Measurements from ENCODE around the gene ELMO3. TPM values are rescaled to one million over a fixed set of nuclear protein-coding genes. Genes with fewer than 3 reads are reported as not detected.
A peak's percentile ranks its signal among the peaks of the same experiment; 100 is the strongest.

The ELMO3 gene
- total RNA-seq, 1 experiment from 2014 or later, result 2.0 TPM

- BruUV-seq (replicated peaks), result no TSS peak
- ChIA-PET CTCF (no interaction called here), POLR2A (no interaction called here)
- Histone ChIP-seq H3K4me1 (ENCODE audit: control insufficient read depth, insufficient read depth, low read length) (peaks cover 12% of the 10 kb centered on the region), H3K9me3 (ENCODE audit: control insufficient read depth, insufficient read depth, low read depth, low read length) (no peaks in the 10 kb centered on the region), H3K27me3 (ENCODE audit: control insufficient read depth, insufficient read depth, low read length) (no peaks in the 10 kb centered on the region), H3K27ac (ENCODE audit: low read length) (no peak overlapping the region), H3K36me3 (ENCODE audit: control insufficient read depth, insufficient read depth, low read length) (no peaks in the 10 kb centered on the region; the same call in 1 of the 2 replicates), H3K4me3 (ENCODE audit: low read depth in 2 of 2, low read length in 2 of 2) (peak overlapping the region; percentile 64 to 73)
- in situ Hi-C loops (cut with HindIII; ENCODE audit: low pct_unique_long_range_greater_than_20kb, low sequenced_read_pairs) (no loop called here), intact Hi-C loops (cut with micrococcal nuclease; ENCODE audit: unreplicated experiment) (no loop called here)
- no peak for TF ChIP-seq POLR2AphosphoS5 (IDR thresholded peaks at IDR 0.05; ENCODE audit: low read depth, low read length)
- TF ChIP-seq SIN3A (IDR thresholded peaks at IDR 0.05; ENCODE audit: borderline replicate concordance, insufficient read depth, low read depth, low read length), result no peak
- TF ChIP-seq REST (IDR thresholded peaks at IDR 0.05; ENCODE audit: insufficient read depth in 1 of 2, low read depth in 2 of 2, low read length in 1 of 2), result no peak
- TF ChIP-seq, protein P1, sequence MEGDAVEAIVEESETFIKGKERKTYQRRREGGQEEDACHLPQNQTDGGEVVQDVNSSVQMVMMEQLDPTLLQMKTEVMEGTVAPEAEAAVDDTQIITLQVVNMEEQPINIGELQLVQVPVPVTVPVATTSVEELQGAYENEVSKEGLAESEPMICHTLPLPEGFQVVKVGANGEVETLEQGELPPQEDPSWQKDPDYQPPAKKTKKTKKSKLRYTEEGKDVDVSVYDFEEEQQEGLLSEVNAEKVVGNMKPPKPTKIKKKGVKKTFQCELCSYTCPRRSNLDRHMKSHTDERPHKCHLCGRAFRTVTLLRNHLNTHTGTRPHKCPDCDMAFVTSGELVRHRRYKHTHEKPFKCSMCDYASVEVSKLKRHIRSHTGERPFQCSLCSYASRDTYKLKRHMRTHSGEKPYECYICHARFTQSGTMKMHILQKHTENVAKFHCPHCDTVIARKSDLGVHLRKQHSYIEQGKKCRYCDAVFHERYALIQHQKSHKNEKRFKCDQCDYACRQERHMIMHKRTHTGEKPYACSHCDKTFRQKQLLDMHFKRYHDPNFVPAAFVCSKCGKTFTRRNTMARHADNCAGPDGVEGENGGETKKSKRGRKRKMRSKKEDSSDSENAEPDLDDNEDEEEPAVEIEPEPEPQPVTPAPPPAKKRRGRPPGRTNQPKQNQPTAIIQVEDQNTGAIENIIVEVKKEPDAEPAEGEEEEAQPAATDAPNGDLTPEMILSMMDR (IDR thresholded peaks at IDR 0.05), result no peak
- no peak for TF ChIP-seq TCF7L2 (IDR thresholded peaks at IDR 0.05; ENCODE audit: low read depth, low read length)
- ATAC-seq (no peak), DNase-seq (ENCODE audit: low read depth, low spot score) (no peak)
These were observed 46.7 kb downstream of the ELMO3 start for GRCh38 chr16:67245674-67246080.

DNA sequence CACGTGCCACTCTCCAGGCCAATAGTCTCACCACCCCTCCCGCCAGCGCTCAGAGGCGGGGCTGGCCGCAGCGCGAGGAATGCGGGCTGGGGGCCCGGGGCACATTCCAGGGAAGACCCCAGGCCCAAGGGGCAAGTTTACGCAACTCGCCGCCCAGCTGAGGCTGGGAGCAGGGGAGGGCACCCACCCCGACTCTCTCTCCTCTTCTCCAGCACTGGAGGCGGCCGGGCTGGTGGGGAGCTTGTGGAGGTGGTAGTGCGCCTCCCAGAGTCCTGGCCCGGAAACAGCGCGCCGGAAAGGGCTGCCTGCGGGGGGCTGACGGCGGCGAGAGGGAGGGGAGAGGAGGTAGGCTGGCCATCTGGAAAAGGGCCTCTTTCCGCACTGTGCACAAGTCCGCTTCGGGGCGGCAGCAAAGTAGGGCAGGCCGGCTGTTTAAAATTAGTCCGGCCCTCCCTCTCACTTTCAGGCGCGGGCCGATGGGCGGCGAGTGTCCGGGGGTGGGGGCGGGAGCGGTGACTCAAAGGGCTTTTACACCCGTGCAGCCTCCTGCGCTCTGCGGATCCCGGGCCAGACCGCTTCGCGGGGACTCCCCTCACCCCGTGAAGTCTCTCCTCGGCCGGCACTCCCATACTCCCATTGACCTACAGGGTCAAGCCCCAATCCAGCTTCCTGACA lies 47.3 kb downstream of the ELMO3 start:
- intact Hi-C loops (cut with micrococcal nuclease; ENCODE audit: unreplicated experiment) (no loop called here), in situ Hi-C loops (cut with HindIII; ENCODE audit: low pct_unique_long_range_greater_than_20kb, low sequenced_read_pairs) (no loop called here)
- BruUV-seq (replicated peaks), result no TSS peak
- Histone ChIP-seq H3K27me3 (ENCODE audit: control insufficient read depth, insufficient read depth, low read length) (no peaks in the 10 kb centered on the region), H3K4me3 (ENCODE audit: low read depth in 2 of 2, low read length in 2 of 2) (peak overlapping the region; percentile 64 to 73), H3K36me3 (ENCODE audit: control insufficient read depth, insufficient read depth, low read length) (no peaks in the 10 kb centered on the region; the same call in 1 of the 2 replicates), H3K4me1 (ENCODE audit: control insufficient read depth, insufficient read depth, low read length) (peaks cover 11% of the 10 kb centered on the region), H3K9me3 (ENCODE audit: control insufficient read depth, insufficient read depth, low read depth, low read length) (no peaks in the 10 kb centered on the region), H3K27ac (ENCODE audit: low read length) (no peak overlapping the region)
- ChIA-PET CTCF (no interaction called here), POLR2A (no interaction called here)
- DNase-seq (ENCODE audit: low read depth, low spot score), result no peak
- ATAC-seq, result peak; percentile 50
- TF ChIP-seq REST (IDR thresholded peaks at IDR 0.05; ENCODE audit: insufficient read depth in 1 of 2, low read depth in 2 of 2, low read length in 1 of 2) (no peak), TCF7L2 (IDR thresholded peaks at IDR 0.05; ENCODE audit: low read depth, low read length) (peak; percentile 46; the same call in 1 of the 2 replicates), SIN3A (IDR thresholded peaks at IDR 0.05; ENCODE audit: borderline replicate concordance, insufficient read depth, low read depth, low read length) (no peak)
- TF ChIP-seq, protein P1 (IDR thresholded peaks at IDR 0.05), result peak; percentile 25; the same call in 1 of the 2 replicates
